ENCODE results near the gene LLCFC1.

Gene LLCFC1

DNA sequence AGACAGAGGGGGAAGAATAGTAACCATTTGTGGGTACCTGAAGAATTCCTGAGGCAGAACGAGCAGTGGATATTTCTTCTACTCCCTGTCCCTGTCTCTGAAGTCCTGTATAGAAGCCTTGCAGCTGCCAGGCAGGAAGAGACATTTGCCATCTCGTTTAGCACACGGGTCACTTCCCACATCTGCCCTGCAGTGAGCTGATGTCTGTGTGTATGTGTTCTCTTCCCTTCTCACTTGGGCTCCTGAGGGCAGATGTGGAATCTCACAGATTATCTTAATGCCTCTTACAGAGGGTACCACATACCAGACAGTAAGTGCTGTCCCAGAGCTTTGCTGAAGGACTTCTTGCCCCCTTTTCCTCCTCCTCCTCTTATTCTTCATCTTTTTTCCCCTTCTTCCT is 39.6 kb upstream of the LLCFC1 start:
- H3K27ac Mint-ChIP-seq (ENCODE audit: low read depth) = no peak overlapping the region
- H3K9me3 Mint-ChIP-seq = no peaks in the 10 kb centered on the region
- no peak for ATAC-seq (replicated peaks; ENCODE audit: extremely low read depth, poor library complexity, severe bottlenecking)

DNA sequence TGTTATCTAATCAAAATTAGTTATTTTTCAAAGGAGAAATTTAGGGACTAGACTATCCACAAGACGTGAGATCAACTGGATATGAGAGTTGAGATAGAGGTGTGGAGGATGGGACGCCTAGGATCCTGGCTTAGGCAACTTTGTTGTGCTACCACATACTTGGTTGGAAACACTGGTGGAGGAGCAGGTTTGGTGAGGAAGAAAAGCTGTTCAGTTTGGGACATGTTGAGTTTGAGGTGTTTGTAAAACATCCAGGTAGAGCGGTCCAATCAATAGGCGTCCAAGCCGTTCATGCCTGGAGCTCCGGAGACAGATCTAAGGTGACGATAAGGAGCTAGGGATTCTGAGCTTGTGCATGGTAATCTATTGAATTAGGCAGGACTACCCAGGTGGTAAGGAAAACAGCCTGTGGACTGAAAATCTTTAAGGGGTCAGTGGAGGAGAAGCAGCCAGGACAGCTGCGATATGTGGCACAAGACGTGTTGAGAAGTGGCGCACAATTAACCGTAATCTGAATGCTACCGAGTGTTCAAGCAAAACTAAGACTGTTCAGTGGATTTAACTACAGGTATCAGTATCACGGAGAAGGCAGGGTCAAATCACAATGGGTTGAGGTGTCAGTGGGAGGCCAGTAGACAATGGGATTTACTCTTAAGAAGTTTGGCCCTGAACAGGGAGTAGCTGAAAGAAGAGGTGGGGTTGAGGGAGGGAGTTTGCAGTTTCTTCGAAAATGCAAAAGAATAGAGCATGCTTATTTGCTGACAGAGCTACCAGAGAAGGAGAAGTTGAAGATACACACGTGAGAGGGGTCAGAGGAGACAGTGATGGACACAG is 37.6 kb upstream of the LLCFC1 start:
- Mint-ChIP-seq H3K36me3 (ENCODE audit: insufficient read depth) (peaks cover 1% of the 10 kb centered on the region), H3K4me3 (no peak overlapping the region), H3K27ac (ENCODE audit: low read depth) (no peak overlapping the region), H3K9me3 (no peaks in the 10 kb centered on the region), H3K27me3 (peaks cover 33% of the 10 kb centered on the region), H3K4me1 (no peaks in the 10 kb centered on the region)
- DNase-seq (ENCODE audit: low spot score in 2 of 2) = no peak
- no peak for ATAC-seq (replicated peaks; ENCODE audit: extremely low read depth, poor library complexity, severe bottlenecking)

More for the DNA sequence above, 39.6 kb upstream of the LLCFC1 start:
- Mint-ChIP-seq H3K36me3 (ENCODE audit: insufficient read depth) (peaks cover 1% of the 10 kb centered on the region), H3K4me3 (no peak overlapping the region), H3K4me1 (no peaks in the 10 kb centered on the region), H3K27me3 (peaks cover 33% of the 10 kb centered on the region)
- DNase-seq (ENCODE audit: low spot score in 2 of 2) = no peak

DNA sequence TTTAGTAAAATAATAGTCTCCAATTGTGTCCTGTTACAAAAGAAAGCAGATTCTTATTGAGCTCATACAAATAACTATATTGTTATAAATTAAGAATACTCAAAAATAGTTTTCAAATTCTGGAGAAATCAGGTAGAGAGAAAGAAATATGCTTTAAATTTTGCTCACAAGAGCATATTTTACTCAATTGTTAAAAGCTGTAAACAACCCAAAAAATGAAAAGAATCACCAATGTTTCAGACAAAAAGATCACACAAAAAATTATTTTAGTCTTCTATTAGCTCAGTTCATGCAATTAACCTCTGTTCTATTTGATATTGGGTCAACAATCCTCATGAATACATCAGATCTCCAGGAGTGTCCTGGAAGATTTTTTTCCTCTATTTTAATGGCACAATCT is 35.2 kb upstream of the LLCFC1 start:
- no peak for ATAC-seq (replicated peaks; ENCODE audit: extremely low read depth, poor library complexity, severe bottlenecking)
- no peak for DNase-seq (ENCODE audit: low spot score in 2 of 2)
- Mint-ChIP-seq H3K27ac (ENCODE audit: low read depth) (no peak overlapping the region), H3K4me1 (no peaks in the 10 kb centered on the region), H3K9me3 (no peaks in the 10 kb centered on the region), H3K4me3 (no peak overlapping the region), H3K27me3 (peaks cover 36% of the 10 kb centered on the region), H3K36me3 (ENCODE audit: insufficient read depth) (no peaks in the 10 kb centered on the region)

- H3K9me3 Mint-ChIP-seq = no peaks in the 10 kb centered on the region
- DNase-seq (ENCODE audit: low spot score in 2 of 2) (no peak), ATAC-seq (replicated peaks; ENCODE audit: extremely low read depth, poor library complexity, severe bottlenecking) (no peak)
- no peak overlapping the region for H3K27ac Mint-ChIP-seq (ENCODE audit: low read depth)
- peaks cover 51% of the 10 kb centered on the region for H3K27me3 Mint-ChIP-seq
- no peaks in the 10 kb centered on the region for H3K36me3 Mint-ChIP-seq (ENCODE audit: insufficient read depth)
- H3K4me1 Mint-ChIP-seq = no peaks in the 10 kb centered on the region
- H3K4me3 Mint-ChIP-seq = no peak overlapping the region
Measured at GRCh38 chr7:142905759-142906158, 33.5 kb upstream of the LLCFC1 start.

GRCh38 chr7:142906643-142907042 is 32.6 kb upstream of the LLCFC1 start:
- no peak overlapping the region for H3K27ac Mint-ChIP-seq (ENCODE audit: low read depth)
- no peaks in the 10 kb centered on the region for H3K9me3 Mint-ChIP-seq
- H3K4me3 Mint-ChIP-seq = no peak overlapping the region
- no peaks in the 10 kb centered on the region for H3K4me1 Mint-ChIP-seq
- no peak for ATAC-seq (replicated peaks; ENCODE audit: extremely low read depth, poor library complexity, severe bottlenecking)
- H3K36me3 Mint-ChIP-seq (ENCODE audit: insufficient read depth) = no peaks in the 10 kb centered on the region
- no peak for DNase-seq (ENCODE audit: low spot score in 2 of 2)
- peaks cover 60% of the 10 kb centered on the region for H3K27me3 Mint-ChIP-seq

DNA sequence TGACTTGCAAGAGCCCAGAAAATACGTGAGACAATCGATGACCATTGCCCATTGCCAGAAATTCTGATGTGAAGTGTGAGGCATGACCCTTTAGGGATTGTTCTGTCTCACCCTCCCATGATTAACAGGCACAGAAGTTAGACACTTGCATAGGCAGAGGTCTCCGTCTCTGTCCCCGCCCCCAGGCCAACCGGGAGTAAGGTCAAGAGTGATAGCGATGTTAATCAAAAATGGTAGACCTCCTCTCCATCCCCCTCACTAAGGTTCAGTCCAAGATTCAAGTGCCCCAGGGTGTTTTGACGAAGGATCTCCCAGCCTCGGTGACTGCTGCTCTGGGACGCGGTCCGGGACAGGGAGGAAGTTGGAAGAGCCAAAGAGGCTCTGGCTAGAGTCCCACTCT is 31.0 kb upstream of the LLCFC1 start:
- H3K36me3 Mint-ChIP-seq (ENCODE audit: insufficient read depth) = no peaks in the 10 kb centered on the region
- no peaks in the 10 kb centered on the region for H3K9me3 Mint-ChIP-seq
- H3K27me3 Mint-ChIP-seq = peaks cover 74% of the 10 kb centered on the region
- DNase-seq (ENCODE audit: low spot score in 2 of 2) (no peak), ATAC-seq (replicated peaks; ENCODE audit: extremely low read depth, poor library complexity, severe bottlenecking) (no peak)
- H3K4me3 Mint-ChIP-seq = no peak overlapping the region
- H3K27ac Mint-ChIP-seq (ENCODE audit: low read depth) = no peak overlapping the region
- H3K4me1 Mint-ChIP-seq = no peaks in the 10 kb centered on the region

- no peak for DNase-seq (ENCODE audit: low spot score in 2 of 2)
Measured at GRCh38 chr7:142908921-142909890, 30.1 kb upstream of the LLCFC1 start.

DNA sequence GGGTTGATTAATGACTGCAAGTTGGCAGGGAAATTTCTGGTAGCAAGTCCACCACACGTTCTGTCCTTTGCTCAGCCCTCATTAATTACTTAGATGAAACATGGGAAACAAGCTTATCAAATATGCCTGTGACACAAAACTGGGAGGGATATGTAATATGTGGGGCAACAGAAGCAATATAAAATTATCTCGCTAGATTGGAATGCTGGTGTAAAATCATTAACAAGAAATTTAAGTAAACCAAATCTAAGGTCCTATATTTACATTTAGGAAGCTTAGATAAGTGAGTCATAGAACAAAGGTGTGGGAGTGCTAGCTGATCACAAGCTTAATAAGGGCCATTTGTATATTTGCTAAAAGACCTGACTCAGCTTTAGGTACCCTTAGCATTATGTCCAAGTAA is 29.3 kb upstream of the LLCFC1 start:
- Mint-ChIP-seq H3K9me3 (no peaks in the 10 kb centered on the region), H3K27me3 (peaks cover 91% of the 10 kb centered on the region), H3K27ac (ENCODE audit: low read depth) (no peak overlapping the region), H3K36me3 (ENCODE audit: insufficient read depth) (no peaks in the 10 kb centered on the region), H3K4me1 (no peaks in the 10 kb centered on the region), H3K4me3 (no peak overlapping the region)
- DNase-seq (ENCODE audit: low spot score in 2 of 2) (no peak), ATAC-seq (replicated peaks; ENCODE audit: extremely low read depth, poor library complexity, severe bottlenecking) (no peak)

More at GRCh38 chr7:142908921-142909890, 30.1 kb upstream of the LLCFC1 start:
- H3K4me3 Mint-ChIP-seq = no peak overlapping the region
- H3K36me3 Mint-ChIP-seq (ENCODE audit: insufficient read depth) = no peaks in the 10 kb centered on the region
- ATAC-seq (replicated peaks; ENCODE audit: extremely low read depth, poor library complexity, severe bottlenecking) = no peak
- no peaks in the 10 kb centered on the region for H3K9me3 Mint-ChIP-seq
- no peak overlapping the region for H3K27ac Mint-ChIP-seq (ENCODE audit: low read depth)
- H3K4me1 Mint-ChIP-seq = no peaks in the 10 kb centered on the region
- H3K27me3 Mint-ChIP-seq = peaks cover 83% of the 10 kb centered on the region

DNA sequence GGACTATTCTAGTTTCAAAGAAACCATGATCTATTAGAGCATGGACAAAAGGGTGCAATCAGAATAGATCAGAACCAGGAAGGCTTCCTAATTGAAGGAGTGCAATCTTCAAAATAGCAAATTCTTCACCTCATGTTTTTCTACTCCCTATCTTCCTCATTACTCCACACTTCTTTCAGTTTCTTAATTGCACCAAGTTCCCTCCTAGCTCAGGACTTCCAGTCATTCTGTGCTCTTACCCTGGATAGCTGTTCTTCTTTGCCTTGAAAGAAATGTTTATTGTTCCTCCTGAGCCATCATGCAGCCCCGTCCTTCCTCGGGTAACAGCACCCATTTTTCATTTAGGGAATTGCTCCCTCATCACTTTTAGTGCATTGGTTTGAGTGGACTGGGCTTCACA is 28.8 kb upstream of the LLCFC1 start:
- H3K4me3 Mint-ChIP-seq = no peak overlapping the region
- no peak overlapping the region for H3K27ac Mint-ChIP-seq (ENCODE audit: low read depth)
- no peaks in the 10 kb centered on the region for H3K36me3 Mint-ChIP-seq (ENCODE audit: insufficient read depth)
- ATAC-seq (replicated peaks; ENCODE audit: extremely low read depth, poor library complexity, severe bottlenecking) (no peak), DNase-seq (ENCODE audit: low spot score in 2 of 2) (no peak)
- H3K4me1 Mint-ChIP-seq = no peaks in the 10 kb centered on the region
- H3K9me3 Mint-ChIP-seq = no peaks in the 10 kb centered on the region
- peaks cover 96% of the 10 kb centered on the region for H3K27me3 Mint-ChIP-seq

- no peaks in the 10 kb centered on the region for H3K9me3 Mint-ChIP-seq
- peaks cover 89% of the 10 kb centered on the region for H3K27me3 Mint-ChIP-seq
- no peak for DNase-seq (ENCODE audit: low spot score in 2 of 2)
- no peak overlapping the region for H3K27ac Mint-ChIP-seq (ENCODE audit: low read depth)
- H3K4me1 Mint-ChIP-seq = no peaks in the 10 kb centered on the region
- no peak overlapping the region for H3K4me3 Mint-ChIP-seq
- no peak for ATAC-seq (replicated peaks; ENCODE audit: extremely low read depth, poor library complexity, severe bottlenecking)
- no peaks in the 10 kb centered on the region for H3K36me3 Mint-ChIP-seq (ENCODE audit: insufficient read depth)
Measured at GRCh38 chr7:142913051-142913450, 26.2 kb upstream of the LLCFC1 start.

GRCh38 chr7:142913566-142913965 is 25.7 kb upstream of the LLCFC1 start:
- DNase-seq (ENCODE audit: low spot score in 2 of 2) = no peak
- Mint-ChIP-seq H3K4me1 (no peaks in the 10 kb centered on the region), H3K9me3 (no peaks in the 10 kb centered on the region), H3K36me3 (ENCODE audit: insufficient read depth) (no peaks in the 10 kb centered on the region), H3K4me3 (no peak overlapping the region), H3K27ac (ENCODE audit: low read depth) (no peak overlapping the region), H3K27me3 (peaks cover 89% of the 10 kb centered on the region)
- no peak for ATAC-seq (replicated peaks; ENCODE audit: extremely low read depth, poor library complexity, severe bottlenecking)

DNA sequence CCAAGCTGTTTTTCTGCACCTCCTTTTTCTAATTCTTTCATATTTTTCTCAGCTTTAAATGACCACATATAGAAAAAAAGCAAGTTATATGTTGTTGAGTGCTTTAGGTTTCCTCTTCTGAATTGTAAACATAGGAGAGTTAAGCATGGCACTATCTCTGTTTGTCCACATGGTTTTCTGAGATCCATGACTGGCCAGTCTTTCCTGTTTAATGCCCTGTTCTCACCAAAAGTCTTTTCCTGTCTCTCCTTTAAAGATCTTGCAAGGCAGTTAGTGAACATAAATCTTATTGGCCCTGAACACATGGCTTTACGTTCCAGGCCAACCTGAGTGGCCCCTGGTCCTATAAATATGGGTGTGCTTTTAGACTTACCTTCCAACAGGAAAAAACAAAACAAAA is 25.2 kb upstream of the LLCFC1 start:
- Mint-ChIP-seq H3K4me1 (no peaks in the 10 kb centered on the region), H3K9me3 (no peaks in the 10 kb centered on the region), H3K27ac (ENCODE audit: low read depth) (no peak overlapping the region), H3K27me3 (peaks cover 89% of the 10 kb centered on the region), H3K36me3 (ENCODE audit: insufficient read depth) (no peaks in the 10 kb centered on the region), H3K4me3 (no peak overlapping the region)
- no peak for ATAC-seq (replicated peaks; ENCODE audit: extremely low read depth, poor library complexity, severe bottlenecking)
- DNase-seq (ENCODE audit: low spot score in 2 of 2) = no peak

- ATAC-seq (replicated peaks; ENCODE audit: extremely low read depth, poor library complexity, severe bottlenecking) = no peak
- H3K27ac Mint-ChIP-seq (ENCODE audit: low read depth) = no peak overlapping the region
- no peak overlapping the region for H3K4me3 Mint-ChIP-seq
- DNase-seq (ENCODE audit: low spot score in 2 of 2) = no peak
- no peaks in the 10 kb centered on the region for H3K36me3 Mint-ChIP-seq (ENCODE audit: insufficient read depth)
- H3K4me1 Mint-ChIP-seq = no peaks in the 10 kb centered on the region
- H3K9me3 Mint-ChIP-seq = no peaks in the 10 kb centered on the region
- peaks cover 83% of the 10 kb centered on the region for H3K27me3 Mint-ChIP-seq
Measured at GRCh38 chr7:142915315-142915714, 24.0 kb upstream of the LLCFC1 start.
